GM18873 (cell line): ENCODE data around the gene MRRF.

Experiments
- ATAC-seq: cut with Tn5 transposase; IDR thresholded peaks from one replicate; pipeline ENCODE4 v1.9.1; 2021; ENCODE audit warnings: mild to moderate bottlenecking, moderate library complexity, moderate number of reproducible peaks; ENCODE audit not compliant: unreplicated experiment, low FRiP score

Gene MRRF

GRCh38 chr9:122264360-122265148 is at the start of gene MRRF, which contains the start of gene RBM18:
Gene MRRF, plus strand, starts transcription at chr9:122264882. Its CDS starts 6,010 bp downstream, at chr9:122270892.
Gene RBM18, minus strand, starts transcription at chr9:122264840. Its CDS starts 3,348 bp downstream, at chr9:122261492.
- ATAC-seq = peak; percentile 86

GRCh38 chr9:122215663-122216062 is 49.0 kb upstream of the MRRF start:
- no peak for ATAC-seq

- ATAC-seq = no peak
These were observed 48.4 kb upstream of the MRRF start for GRCh38 chr9:122216138-122216797.

- ATAC-seq = no peak
These were observed 47.8 kb upstream of the MRRF start for GRCh38 chr9:122216798-122217418.

- no peak for ATAC-seq
These were observed 47.0 kb upstream of the MRRF start for GRCh38 chr9:122217640-122218039.

GRCh38 chr9:122218071-122218934 is 46.4 kb upstream of the MRRF start:
- no peak for ATAC-seq

- no peak for ATAC-seq
These were observed 45.5 kb upstream of the MRRF start for GRCh38 chr9:122218935-122219855.

GRCh38 chr9:122219856-122220672 is 44.6 kb upstream of the MRRF start:
- ATAC-seq = no peak

- ATAC-seq = no peak
These were observed 44.0 kb upstream of the MRRF start for GRCh38 chr9:122220673-122221182.

GRCh38 chr9:122221183-122221811 is 43.4 kb upstream of the MRRF start:
- ATAC-seq = no peak

GRCh38 chr9:122222791-122223190 is 41.9 kb upstream of the MRRF start:
- no peak for ATAC-seq

- no peak for ATAC-seq
These were observed 41.2 kb upstream of the MRRF start for GRCh38 chr9:122223435-122223834.

- no peak for ATAC-seq
These were observed 39.2 kb upstream of the MRRF start for GRCh38 chr9:122225312-122226141.

GRCh38 chr9:122226142-122226757 is 38.4 kb upstream of the MRRF start:
- ATAC-seq = no peak

GRCh38 chr9:122226758-122227574 is 37.7 kb upstream of the MRRF start:
- ATAC-seq = no peak

GRCh38 chr9:122227575-122227900 is 37.1 kb upstream of the MRRF start:
- ATAC-seq = no peak
